Stimulated activated CD4-positive, alpha-beta T cell treated with anti-CD3 and anti-CD28 coated beads, Interleukin-4, amount 100 ng/mL, for 24 hours (primary cell): ENCODE measurements around the gene TIGD4.
"Not testable (repeated sequence)": the region's sequence is repeated elsewhere in the genome, so short reads cannot be mapped to it uniquely, and the experiment has no call there.

ENCODE experiments used
- DNase-seq: peaks from one replicate; pipeline ENCODE4 v3.0.0-alpha.2; 2020

The TIGD4 gene

DNA sequence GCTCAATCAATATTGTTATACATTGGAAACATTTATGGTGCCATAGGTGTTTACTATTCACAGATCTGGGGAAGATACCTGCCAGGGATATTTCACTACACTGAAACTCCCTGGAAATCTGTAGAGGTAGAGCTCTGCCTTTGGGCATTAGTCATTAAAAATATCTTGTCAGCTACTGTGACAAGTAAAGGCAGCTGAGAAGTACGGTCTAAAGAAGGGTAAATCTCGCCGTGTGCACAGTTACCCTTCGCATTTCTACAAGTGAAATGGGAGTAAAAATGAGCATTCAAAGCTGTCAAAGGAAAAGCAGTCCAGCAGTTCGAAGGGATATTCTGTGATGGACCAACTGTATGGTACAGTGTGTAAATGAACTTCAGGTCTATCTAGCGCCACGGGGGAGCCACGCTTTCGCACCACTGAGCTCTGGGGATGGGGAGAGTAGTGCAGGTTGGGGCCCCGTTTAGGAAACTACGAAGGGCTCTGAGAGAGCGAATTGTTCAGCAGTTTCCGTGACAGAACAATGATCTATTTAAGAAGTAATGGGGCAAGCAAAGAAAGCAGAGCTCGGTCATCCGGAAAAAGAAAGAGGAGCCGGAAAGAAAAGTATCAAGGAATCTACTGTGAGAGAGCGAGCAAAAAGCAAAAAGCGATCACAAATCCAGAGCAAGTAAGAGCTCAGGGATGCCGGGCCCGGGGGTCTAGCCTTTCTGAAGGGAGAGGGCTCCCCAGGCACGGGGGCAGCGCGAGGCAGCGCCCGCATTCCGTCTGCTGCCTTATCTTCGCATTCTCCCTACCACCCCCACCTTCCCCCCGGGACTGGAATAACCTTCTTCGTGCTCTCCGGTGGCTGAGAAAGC is 646 bp downstream of the TIGD4 start:
- DNase-seq, result peak; percentile 33

GRCh38 chr4:152777488-152777887 is 2.0 kb downstream of the TIGD4 start:
- DNase-seq, result no peak

DNA sequence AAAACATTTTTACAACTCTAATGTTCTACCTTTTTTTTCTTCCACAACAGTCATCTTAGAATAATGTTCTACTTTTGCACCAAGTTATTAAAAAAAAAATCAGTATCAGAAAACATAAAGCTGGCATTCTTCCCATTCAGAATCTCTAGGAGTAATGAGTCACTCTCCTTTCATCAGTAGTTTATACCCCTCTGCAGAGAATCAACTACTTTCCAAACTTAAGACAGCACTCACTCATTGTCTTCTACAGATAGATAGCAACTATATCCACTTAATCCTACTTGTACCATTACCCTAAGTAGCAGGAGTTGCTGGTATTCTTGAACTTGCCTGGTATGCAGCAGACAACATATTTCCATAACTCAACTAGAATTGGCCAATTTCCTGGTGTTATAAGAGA is 3.2 kb downstream of the TIGD4 start:
- DNase-seq, result no peak

DNA sequence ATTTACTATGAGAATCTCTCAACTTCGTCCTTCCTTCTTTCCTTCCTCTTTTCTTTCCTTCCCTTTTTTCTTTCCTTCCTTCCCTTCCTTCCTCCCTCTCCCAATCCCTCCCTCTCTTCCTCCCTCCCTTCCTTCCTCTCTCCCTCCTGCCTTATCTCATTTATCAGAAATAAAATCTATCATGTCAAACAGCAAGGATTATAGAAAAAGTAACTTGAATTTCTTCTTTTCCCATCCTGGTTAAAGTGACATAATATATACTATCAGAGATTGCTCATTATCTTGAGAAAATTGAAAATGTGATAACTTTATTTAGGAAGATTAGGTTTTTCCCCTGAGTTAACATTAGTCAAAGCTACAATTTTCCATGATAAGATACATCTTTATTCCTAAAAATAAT is 5.6 kb downstream of the TIGD4 start:
- DNase-seq, result no peak

- no peak for DNase-seq
These were observed 6.2 kb downstream of the TIGD4 start for GRCh38 chr4:152773339-152773738.

GRCh38 chr4:152771741-152772533 is 7.6 kb downstream of the TIGD4 start:
- DNase-seq, result no peak

DNA sequence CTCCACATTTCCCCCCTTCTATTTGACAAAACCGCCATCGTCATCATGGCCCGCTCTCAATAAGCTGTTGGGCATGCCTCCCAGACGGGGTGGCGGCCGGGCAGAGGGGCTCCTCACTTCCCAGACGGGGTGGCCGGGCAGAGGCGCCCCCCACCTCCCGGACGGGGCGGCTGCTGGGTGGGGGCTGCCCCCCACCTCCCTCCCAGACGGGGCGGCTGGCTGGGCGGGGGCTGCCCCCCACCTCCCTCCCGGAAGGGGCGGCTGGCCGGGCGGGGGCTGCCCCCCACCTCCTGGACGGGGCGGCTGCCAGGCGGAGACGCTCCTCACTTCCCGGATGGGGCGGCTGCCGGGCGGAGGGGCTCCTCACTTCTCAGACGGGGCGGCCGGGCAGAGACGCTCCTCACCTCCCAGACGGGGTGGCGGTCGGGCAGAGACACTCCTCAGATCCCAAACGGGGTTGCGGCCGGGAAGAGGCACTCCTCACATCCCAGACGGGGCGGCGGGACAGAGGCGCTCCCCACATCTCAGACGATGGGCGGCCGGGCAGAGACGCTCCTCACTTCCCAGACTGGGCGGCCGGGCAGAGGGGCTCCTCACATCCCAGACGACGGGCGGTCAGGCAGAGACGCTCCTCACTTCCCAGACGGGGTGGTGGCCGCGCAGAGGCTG is 14.3 kb downstream of the TIGD4 start:
- not testable (repeated sequence) for DNase-seq

GRCh38 chr4:152763796-152764195 is 15.7 kb downstream of the TIGD4 start:
- no peak for DNase-seq

DNA sequence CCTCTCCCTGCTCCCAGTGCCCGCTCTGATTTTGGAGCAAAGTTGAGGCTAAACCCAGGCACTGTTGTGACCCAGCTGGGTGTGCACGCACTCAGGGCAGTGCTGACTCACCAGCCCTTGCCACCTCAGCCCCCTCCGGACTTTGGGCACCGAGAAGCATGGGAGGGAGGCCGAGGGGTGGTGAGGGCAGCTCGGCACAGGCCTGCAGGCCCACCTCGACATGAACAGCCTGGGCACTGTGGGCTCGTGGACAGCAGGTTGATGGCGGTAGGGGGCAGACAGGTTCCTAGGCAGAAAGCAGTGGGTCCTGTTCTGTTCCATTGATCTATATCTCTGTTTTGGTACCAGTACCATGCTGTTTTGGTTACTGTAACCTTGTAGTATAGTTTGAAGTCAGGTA is 30.9 kb downstream of the TIGD4 start:
- no peak for DNase-seq

GRCh38 chr4:152747444-152747843 is 32.1 kb downstream of the TIGD4 start:
- no peak for DNase-seq

GRCh38 chr4:152738827-152739226 is 40.7 kb downstream of the TIGD4 start:
- DNase-seq, result no peak

DNA sequence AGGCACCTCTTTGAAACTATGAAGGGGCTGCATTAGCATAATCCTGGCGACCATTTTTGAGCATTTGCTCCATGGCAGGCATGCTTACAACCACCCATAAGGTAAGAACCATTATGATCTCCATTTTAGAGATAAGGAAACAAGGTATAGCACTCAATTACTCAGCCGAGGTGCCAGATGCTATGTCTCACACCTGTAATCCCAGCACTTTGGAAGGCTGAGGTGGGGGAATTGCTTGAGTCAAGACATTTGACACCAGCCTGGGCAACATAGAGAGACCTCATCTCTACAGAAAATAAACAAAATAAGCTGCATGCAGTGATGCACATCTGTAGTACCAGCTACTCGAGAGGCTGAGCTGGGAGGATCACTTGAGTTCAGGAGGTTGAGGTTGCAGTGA is 43.6 kb downstream of the TIGD4 start:
- no peak for DNase-seq

- DNase-seq, result no peak
These were observed 44.1 kb downstream of the TIGD4 start for GRCh38 chr4:152735396-152735859.

DNA sequence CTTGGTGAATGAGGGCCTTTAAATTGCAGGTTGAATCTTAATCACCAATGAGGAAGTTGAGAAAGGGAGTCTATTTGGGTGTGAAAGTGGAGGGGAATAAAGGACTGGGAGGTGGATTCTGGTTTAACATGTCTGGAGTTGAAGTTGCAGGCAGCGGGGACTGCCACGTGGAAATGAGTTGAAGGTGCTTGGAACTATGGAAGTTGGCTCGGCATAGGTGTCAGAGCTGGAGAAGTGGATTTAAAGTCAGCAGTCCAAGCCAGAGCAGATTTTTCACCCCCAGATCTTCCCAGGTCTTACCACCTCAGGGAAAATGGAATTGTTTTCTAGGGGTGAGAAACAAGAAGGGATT is 44.9 kb downstream of the TIGD4 start:
- no peak for DNase-seq

DNA sequence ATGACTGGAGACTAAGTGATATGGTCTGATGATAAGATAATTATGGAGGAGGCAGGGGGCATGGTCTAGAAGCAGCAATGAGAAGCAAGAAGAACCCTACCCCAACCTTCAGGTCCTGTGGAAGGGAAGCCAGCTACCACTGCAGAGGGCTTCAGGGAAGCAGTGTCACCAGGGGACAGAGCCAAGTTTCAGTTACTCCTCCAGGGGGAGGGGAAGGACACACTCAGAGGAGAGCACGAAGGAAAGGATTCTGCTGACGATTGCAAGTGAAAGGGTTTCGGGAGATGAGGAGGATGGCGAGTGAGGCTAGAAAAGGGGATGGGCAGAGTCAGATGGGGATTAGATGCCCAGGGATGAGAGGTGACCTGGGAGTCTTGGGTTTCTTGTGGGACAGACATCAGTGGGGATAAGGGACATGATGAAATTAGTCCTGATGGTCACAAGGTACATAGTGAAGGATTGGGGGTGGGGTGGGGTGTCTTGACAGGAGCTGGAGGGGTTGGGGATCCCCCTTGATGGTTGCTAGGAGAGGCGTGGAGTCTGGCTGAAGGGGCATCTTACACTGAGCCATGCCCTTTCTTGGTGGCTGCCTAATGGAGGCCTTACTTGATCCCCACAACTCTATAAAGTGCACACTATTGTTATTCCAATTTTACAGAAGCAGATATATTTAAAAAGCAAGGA is 45.4 kb downstream of the TIGD4 start:
- DNase-seq, result no peak

DNA sequence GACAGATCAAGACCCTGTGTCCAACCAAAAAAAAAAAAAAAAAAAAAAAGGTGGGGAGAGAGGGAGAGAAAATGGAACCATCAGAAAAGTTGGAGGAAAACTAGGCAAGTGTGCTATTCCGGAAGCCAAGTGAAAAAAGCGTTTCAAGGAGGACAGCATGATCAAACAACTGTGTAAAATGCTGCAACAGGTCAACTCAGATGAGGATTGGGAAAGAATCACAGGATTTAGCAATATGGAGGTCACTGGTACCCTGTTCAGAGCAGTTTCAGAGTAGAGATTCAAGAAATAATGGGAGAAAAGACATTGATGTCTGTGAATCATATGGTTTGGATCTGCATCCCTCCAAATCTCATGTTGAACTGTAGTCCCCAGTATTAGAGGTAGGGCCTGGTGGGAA is 47.5 kb downstream of the TIGD4 start:
- DNase-seq, result no peak

DNA sequence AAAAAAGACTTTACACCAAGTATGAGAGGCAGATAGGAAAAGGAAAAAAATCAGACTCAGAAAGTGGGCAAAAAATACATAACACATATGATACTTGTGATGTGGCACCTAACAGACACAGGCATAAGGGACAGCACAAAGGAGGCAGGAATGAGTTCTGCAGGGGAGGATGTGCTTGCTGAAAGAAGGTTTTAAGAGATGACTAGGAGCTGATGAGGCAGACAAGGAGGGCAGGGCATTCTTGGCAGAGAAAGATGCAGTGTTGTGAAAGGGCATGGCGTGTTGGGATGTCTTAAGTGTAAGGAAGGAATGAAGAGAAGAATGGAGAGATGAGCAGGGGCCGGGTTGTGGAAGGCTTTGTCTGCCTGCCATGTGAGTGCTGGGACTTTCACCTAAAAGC is 50.1 kb downstream of the TIGD4 start:
- DNase-seq, result no peak

DNA sequence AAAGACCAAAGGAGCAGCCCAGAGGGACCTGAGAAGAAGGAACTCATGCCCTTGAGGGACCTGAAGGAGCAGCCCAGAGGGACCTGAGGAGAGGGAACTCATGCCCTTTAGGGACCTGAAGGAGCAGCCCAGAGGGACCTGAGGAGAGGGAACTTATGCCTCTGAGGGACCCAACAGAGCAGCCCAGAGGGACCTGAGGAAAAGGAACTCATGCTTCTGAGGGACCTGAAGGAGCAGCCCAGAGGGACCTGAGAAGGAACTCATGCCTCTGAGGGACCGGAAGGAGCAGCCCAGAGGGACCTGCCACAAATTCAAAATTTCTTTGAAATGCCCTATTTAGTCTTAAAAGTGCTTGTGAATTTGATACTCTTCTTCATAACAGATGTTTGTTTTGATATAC is 51.2 kb downstream of the TIGD4 start:
- no peak for DNase-seq

DNA sequence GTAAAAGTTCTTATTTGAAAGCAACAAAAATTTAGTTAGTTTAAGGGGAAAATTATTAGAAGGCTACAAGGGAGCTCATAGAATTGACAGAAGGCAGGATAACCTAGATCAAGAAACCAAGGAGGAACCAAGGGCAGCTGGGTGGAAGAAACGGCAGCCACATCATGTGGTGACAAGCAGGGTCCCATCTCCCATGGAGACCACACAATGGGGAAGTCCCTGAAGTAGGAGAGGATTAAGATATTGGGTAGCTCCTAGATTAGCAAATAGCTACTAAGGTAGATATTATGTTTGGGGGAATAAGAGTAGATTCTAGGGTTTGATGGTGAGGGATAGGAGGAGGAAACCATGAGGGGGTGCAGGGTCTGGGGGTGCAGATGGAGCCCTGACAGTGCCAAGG is 51.7 kb downstream of the TIGD4 start:
- no peak for DNase-seq

- no peak for DNase-seq
These were observed 55.0 kb downstream of the TIGD4 start for GRCh38 chr4:152724494-152724893.

GRCh38 chr4:152723236-152723635 is 56.3 kb downstream of the TIGD4 start:
- no peak for DNase-seq

- no peak for DNase-seq
These were observed 59.6 kb downstream of the TIGD4 start for GRCh38 chr4:152719801-152720556.
